Nucleus accumbens (tissue), 56 donors: ENCODE results near the gene ELL.
"Not testable (repeated sequence)": the region's sequence is repeated elsewhere in the genome, so short reads cannot be mapped to it uniquely, and the experiment has no call there.

Experiments used
- DNase-seq, 56 donors: peaks; one replicate each; lab custom pipeline; 2025; lab: John Stamatoyannopoulos, UW

ELL gene

GRCh38 chr19:18521692-18522123, at the start of gene ELL:
TSS of gene ELL (minus strand) at chr19:18522070. CDS start at chr19:18522055, 15 bp downstream.
- peak in 1 of 56 donors; percentile 58 for DNase-seq

GRCh38 chr19:18568367-18568766, 46.5 kb upstream of the ELL start:
- DNase-seq: no peak

- DNase-seq: no peak
Measured at GRCh38 chr19:18566953-18567352, 45.1 kb upstream of the ELL start.

- no peak for DNase-seq
Measured at GRCh38 chr19:18562086-18562485, 40.2 kb upstream of the ELL start.

GRCh38 chr19:18559685-18560084, 37.8 kb upstream of the ELL start:
- DNase-seq: no peak

- no peak for DNase-seq
Measured at GRCh38 chr19:18558604-18559003, 36.7 kb upstream of the ELL start.

- DNase-seq: peak in 2 of 56 donors; percentile 13 to 46
Measured at GRCh38 chr19:18558202-18558555, 36.3 kb upstream of the ELL start.

GRCh38 chr19:18557411-18558201, 35.7 kb upstream of the ELL start, which contains the start of gene KXD1:
TSS of gene KXD1 (plus strand) at chr19:18557870. CDS start at chr19:18562057, 4,187 bp downstream.
- DNase-seq: peak; percentile 37 to 99 (median 93)

- no peak for DNase-seq
Measured at GRCh38 chr19:18551631-18552030, 29.8 kb upstream of the ELL start.

- DNase-seq: peak in 27 of 56 donors; percentile 11 to 60 (median 32)
Measured at GRCh38 chr19:18543814-18544475, 22.1 kb upstream of the ELL start.

- DNase-seq: peak; percentile 48 to 94 (median 87)
Measured at GRCh38 chr19:18542941-18543813, 21.3 kb upstream of the ELL start, which contains the start of gene FKBP8. TSS of gene FKBP8 (minus strand) at chr19:18543573. CDS start at chr19:18541970, 1,603 bp downstream.

- peak in 1 of 56 donors; percentile 50 for DNase-seq
Measured at GRCh38 chr19:18541992-18542940, 20.4 kb upstream of the ELL start.

- peak in 10 of 56 donors; percentile 0 to 28 (median 12) for DNase-seq
Measured at GRCh38 chr19:18541258-18541991, 19.6 kb upstream of the ELL start.

- not testable (repeated sequence) for DNase-seq
Measured at GRCh38 chr19:18540200-18540599, 18.3 kb upstream of the ELL start.

- DNase-seq: no peak
Measured at GRCh38 chr19:18539372-18539771, 17.5 kb upstream of the ELL start.

- DNase-seq: no peak
Measured at GRCh38 chr19:18538115-18538514, 16.2 kb upstream of the ELL start.

GRCh38 chr19:18537431-18537830, 15.6 kb upstream of the ELL start:
- no peak for DNase-seq

- no peak for DNase-seq
Measured at GRCh38 chr19:18536475-18536874, 14.6 kb upstream of the ELL start.

- no peak for DNase-seq
Measured at GRCh38 chr19:18533058-18533457, 11.2 kb upstream of the ELL start.
